SK-MEL-5 (cell line): ENCODE results near the gene IZUMO4. TPM values are rescaled to one million over a fixed set of nuclear protein-coding genes. Genes with fewer than 3 reads are reported as not detected.
"Not testable (repeated sequence)": the region's sequence is repeated elsewhere in the genome, so short reads cannot be mapped to it uniquely, and the experiment has no call there.

Source experiments
- DNase-seq: peaks from one replicate; pipeline ENCODE4 v3.0.0-alpha.2; 2016; ENCODE audit warnings: low read depth, low spot score
- in situ Hi-C: cut with HindIII; loops from 2 replicates; pipeline ENCODE4 v1.10.0; 2016; ENCODE audit warnings: low sequenced_read_pairs, high pct_unique_total_duplicates, low pct_unique_long_range_greater_than_20kb
- total RNA-seq: library from RNA; depleted of rRNA; stranded (reverse); fragments of >200 nt; shearing (Covaris generic); gene quantifications from 2 replicates; pipeline ENCODE4 v1.2.3, GENCODE V29; 2014

The IZUMO4 gene
- total RNA-seq, 1 experiment from 2014 or later = 0.40 TPM

DNA sequence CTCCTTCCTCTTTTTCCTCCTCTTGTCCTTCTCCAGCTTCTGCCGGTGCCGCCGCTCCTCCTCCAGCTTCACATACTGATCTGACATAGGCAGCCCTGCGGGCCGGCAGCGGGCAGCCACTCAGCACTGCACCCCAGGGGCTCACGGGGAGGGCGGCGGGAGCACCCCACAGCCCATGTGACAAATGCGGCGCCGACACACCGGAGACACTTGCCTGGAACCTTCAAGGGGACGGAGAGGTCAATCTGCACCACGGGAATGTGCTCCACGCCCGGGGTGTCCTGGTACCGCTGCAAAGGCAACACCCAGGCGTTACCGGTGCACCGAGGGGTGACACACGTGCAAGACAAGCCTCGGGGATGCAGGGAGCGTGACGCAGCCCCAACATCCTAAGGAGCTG is 18.6 kb downstream of the IZUMO4 start:
- in situ Hi-C loops = no loop called here
- no peak for DNase-seq

DNA sequence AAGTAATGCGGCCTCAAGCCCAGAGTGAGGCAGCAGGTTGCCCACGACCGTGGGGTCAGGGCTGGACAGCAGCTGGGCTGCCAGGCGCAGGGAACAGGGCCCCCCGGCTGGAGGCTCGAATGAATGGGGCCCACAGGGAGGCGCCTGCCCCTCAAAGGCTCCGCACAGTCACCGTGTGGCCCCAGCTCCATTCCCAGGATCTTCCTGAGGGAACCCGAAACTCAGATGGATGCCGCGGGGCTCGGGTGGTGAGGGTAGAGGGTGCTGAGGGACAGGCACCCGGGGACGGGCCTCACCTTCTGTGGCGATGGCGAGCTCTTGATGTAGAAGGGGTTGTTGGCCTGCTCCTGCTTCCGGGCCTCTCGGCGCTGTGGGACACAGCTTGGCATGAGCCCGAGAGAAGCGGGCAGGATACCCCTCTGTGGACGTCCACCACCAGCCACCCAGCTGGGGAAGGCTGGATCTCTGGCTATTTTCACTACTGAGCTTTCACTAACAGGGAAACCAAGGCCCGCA is 19.3 kb downstream of the IZUMO4 start:
- DNase-seq = no peak
- in situ Hi-C loops = no loop called here

DNA sequence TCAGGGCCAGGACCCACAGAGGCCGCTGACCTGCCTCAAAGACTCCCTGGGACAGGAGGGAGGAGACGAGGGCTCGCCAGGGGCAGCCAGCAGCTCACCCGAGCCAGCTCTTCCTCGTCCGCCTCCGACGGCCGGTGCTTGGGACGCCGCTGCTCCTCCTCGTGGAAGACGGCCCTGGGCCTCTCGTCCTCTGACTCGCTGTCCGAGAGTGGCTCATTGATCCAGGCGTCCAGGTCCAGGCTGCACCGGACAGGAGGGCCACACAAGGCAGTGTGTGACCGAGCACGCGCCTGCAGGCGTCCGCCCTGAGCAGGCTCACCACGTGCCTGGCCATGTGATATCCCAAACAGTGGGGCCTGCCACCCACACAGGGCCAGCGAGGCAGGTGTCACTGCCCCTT is 19.8 kb downstream of the IZUMO4 start:
- in situ Hi-C loops = no loop called here
- no peak for DNase-seq

DNA sequence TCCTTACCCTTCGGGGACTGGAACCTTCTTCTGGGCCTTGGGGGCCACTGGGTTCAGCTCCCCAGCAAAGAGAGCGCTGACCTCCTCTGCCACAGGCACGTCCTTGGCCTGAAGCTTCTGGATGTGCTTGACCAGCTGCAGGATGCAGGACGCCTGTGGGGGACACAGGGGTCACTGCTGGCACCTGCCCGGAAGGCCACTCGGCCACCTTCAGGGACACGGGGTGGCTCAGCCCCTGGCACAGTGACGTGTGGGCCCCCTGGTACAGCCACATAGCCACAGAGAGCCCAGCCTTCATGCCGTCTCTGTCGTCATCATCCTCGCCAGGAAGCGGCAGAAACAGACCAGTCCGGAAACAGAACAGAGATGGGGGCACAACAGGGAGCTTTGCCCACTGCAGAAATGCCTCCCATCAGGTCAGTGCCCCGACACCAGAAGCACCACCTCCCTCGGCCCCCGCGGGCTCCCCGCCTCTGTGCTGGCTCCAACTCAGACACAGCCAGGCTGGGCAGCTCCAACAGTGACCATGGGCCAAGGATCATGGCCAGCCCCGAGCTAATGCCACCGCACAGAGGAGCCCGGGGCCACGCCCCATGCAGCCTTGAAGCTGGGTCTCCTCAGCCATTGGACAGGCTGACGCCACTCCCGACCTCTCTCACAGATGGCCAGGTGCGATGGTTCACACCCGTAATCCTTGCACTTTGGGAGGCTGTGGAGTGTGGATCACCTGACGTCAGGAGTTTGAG is 20.7 kb downstream of the IZUMO4 start:
- in situ Hi-C loops = no loop called here
- DNase-seq = no peak

DNA sequence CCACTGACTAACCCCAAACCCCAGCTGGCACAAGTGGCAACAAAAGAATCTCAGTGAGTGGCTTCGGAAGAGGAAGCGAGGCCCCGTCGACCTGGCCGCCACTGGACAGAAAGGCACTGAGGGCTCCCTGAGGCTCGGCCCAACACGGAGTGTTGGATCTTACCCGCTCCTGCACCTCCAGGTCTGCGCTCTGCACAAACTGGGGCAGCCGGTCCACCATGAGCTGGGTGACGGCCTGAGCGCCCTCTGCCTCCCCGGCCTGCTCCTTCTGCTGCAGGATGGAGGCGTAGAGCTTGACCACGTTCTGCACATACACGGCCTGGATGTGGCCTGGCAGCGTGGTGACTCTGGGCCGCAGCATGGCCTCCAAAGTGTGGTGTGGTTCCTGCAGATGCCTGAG is 21.7 kb downstream of the IZUMO4 start:
- in situ Hi-C loops = no loop called here
- no peak for DNase-seq

DNA sequence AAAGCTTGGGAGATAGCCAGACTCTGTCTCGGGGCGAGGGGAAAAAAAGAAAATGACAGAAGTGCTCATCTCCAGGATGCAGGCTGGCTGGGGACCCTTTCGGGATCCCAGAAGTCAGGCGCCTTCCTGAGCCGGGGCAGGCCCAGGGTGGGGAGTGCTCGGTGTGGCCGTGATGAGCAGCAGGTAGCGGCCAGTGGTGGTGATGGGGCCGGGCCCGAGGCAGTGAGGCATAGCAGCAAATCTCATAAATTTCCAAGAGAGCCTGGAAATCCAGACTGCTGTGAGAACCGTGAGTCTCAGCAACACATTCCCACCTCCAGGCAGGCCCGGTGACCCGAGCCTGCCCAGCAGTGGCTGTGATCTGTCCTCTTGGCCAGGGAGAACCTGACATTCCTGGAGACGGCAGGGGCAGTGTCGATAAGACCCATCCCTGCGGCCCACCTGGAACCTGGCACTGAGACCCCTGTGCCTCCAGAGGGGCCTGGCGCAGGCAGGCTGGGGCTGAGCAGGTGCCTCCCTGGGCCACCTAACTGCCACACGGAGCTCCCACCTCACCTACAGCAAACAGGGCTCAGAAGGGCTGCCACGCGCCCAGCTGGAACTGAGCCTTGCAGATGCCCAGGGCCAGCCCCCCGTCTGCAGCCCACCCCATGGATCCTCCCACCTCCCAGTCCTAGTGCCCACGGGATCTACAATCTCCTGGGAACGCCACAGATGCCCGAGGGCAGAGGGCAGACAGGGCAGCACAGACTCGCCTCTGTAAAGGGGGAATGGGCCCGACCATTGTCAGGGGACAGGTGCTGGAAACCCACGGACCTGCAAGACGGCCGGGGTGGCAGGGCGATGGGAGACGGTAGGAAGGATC is 23.4 kb downstream of the IZUMO4 start:
- in situ Hi-C loops = no loop called here
- DNase-seq = no peak

DNA sequence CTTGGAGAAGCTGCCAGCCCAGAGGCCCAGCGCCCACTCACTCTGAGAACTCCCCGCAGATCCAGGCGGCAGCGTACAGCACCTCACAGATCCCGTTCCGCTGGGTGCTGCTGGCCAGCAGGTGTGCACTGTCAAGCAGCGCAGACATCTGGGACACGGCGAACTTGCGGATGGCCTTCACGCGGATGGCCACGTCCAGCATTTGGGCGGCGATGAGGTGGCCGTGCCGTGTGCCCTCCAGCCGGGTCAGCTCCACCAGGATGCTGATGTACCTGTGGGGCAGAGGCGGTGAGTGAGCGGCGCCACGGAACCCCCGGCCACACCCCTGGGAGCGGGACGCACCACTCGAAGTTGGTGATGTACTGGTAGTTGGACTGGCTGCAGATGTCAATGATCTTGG is 24.1 kb downstream of the IZUMO4 start:
- in situ Hi-C loops = no loop called here

DNA sequence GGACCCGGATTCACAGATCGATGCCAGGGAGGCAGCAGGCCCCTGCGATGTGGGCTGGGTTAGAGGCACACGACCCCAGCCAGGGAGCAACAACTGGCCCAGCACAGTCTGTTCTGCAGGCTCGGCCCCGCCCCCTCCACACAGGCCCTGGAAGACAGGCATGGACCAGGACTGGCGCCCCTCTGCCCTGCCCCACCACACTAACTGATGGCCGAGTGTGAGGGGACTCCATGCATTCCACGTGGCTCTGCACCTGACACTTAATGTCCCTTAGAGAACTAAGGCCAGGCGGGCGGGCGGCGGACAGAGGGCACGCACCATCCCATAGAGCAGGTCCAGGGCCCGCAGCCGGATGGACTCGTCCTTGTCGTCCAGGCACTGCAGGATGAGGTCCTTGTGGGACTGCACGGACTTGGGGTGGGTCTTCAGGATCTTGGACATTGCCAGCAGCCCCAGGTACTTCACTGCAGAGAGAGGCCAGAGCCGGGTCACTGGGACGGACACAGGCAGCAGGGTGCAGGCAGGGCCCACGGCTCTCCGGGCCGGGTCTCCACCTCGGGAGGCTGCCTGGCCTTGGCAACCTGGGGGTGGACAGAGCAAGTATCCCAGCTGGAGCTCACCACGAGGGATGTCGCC is 24.8 kb downstream of the IZUMO4 start:
- no peak for DNase-seq
- in situ Hi-C loops = no loop called here

More for the DNA sequence above, 24.1 kb downstream of the IZUMO4 start:
- no peak for DNase-seq

DNA sequence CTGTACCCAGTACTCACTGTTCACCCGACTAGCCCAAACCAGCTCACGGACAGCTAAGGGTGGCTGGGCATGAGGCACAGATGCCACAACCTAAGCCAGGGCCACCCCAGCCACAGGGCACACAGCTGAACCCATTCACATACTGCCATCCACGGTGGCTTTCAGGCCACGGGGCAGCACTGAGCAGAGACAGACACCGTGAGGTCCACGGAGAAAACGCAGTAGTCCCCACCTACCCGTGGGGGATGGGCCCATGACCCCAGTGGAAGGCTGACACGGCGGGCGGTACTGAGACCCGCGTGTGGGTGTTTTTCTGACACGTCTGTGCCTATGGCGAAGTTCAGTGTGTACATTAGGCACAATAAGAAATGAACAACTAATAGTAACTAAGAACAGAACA is 25.5 kb downstream of the IZUMO4 start:
- in situ Hi-C loops = no loop called here
- no peak for DNase-seq

DNA sequence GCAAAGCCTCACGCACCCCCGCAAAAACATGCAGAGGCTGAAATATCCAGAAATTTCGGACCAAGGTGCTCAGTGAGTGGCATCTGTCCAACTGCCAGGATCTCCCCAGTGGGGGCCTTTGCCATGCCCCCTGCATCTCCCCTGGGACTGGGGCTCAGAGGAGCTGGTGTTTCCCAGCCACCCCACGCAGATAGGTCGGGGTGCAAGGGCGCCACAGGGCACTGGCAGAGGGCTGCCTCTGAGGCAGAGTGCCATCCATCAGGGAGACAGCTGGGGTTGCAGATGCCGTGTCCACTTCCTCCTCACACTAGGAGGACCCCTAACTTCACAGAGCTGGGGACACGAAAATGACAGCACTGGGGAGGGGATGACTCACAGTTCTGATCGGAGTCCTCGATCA is 26.3 kb downstream of the IZUMO4 start:
- no peak for DNase-seq
- in situ Hi-C loops = no loop called here

DNA sequence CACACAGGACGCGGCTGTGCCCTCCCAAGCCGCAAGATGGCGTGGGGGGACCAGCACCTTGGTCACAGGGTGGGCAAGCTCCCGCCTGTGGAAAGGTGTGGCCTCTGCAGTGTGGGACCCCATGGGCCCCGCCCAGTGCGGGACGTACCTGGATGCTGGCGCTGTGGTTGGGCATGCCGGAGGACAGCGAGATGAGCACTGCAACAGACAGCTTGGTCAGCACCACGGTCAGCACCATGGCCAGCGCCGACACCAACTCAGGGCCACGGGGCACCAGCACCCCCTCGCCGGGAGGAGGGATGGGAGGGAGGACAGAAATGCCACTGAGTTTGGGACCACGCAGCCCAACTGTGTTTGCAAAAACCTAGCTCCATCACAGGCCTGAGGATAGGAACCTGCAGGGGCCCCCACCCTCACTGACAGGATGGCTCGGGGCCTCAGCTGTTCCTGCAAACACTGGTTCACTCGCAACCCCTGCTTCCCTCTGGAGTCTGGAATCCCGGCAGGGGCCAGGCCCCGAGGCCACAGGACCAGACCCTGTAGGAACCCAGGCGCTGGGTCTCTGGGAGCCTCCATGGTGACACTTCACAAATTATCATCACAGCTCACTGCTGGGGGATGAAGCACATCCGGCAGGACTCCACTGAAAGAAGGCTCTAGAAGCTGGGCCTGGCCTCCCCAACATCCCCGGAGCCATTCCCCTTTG is 27.1 kb downstream of the IZUMO4 start:
- in situ Hi-C loops = no loop called here
- DNase-seq = no peak

DNA sequence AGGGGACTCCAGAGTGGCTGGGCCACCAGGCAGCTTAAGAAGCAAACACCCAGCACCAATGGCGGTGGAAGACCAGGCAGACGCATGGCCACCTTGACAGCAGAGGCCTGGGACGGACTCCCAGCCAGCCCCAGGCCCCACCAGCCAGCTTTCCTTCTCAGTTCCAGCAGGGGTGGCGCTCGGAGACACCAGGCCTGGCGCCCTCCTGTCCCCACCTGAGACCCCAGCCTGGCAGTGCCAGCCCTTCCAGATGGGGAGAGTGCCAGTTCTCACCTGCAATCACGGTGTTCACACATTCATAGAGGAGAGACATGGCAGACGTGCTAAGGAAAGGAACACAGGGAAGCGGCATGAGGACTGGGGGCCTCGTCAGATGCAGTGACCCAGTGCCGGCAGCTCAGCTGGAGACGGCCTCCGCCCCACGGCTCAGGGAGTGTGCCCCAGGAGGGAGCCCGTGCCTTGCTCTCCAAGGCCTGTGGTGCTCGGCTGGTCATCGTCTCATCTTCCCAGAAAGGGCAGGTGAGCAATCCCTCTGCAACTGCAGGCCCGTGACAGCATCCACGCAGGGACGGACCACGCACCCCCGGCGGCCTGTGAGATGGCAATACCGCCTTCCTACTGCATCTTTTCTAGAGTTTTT is 30.3 kb downstream of the IZUMO4 start:
- in situ Hi-C loops = no loop called here
- DNase-seq = no peak

DNA sequence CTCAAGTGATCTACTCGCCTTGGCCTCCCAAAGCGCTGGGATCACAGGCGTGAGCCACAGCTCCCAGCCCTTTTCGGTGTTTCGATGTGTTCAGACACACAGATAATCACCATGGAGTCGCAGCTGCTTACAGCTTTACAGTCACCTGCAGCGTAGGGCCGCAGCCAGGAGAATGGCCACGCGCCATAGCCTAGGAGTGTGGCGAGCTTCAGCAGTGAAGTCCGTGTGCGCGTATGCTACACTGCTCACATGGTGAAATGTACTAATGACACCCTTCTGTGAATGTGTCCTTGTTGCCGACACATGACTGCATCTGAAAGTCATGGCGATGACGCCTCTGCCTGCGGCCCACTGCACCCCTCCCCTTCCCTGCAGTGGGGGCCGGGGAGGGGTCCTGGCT is 31.0 kb downstream of the IZUMO4 start:
- in situ Hi-C loops = no loop called here
- DNase-seq = no peak

DNA sequence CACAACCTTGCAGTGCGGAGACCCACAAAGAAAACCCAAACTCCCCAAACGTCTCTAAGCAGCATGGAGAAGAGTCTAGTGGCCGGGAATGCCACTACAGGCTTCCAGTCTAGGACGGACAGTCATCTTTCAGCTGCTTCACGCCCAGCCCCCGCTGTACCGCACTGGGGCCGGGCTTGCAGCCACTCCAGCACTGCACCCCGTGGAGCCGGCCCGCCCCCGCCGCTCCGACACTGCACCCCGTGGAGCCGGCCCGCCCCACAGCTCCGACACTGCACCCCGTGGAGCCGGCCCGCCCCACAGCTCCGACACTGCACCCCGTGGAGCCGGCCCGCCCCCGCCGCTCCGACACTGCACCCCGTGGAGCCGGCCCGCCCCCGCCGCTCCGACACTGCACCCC is 31.5 kb downstream of the IZUMO4 start:
- DNase-seq, in situ Hi-C loops: not testable (repeated sequence)

DNA sequence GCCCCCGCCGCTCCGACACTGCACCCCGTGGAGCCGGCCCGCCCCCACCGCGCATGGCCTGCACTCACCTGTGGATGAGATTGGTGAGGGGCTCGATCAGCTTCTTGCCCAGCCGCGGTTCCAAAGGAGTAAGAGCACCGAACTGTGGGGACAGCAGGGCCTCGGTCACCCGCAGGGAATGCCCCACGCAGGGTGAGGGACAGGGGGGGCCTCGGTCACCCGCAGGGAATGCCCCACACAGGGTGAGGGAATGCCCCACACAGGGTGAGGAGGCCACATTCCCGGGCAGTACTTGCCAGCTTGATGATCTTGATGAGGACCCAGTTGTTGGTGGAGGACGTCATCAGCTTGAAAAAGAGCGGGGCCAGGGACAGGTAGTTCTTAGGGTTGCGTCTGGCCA is 32.3 kb downstream of the IZUMO4 start:
- in situ Hi-C loops = no loop called here

DNA sequence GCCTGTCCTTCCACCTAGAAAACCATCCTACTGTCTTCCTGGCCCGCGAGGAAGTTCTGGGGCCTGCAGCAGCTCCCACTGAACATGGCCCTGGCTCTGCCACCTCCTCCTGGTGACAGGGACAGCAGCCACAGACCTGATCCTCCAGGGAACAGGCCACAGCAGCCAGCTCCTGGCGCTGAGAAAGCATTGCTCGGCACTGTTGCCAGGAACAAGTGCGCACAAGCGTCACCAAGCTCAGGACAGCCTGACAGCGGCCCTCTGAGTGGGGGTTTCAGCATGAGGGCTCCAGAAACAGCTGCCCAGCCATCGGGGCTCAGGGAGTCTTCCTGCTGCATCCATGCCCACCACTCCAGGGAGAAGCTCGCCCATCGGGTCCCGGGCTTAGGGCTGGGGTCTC is 32.8 kb downstream of the IZUMO4 start:
- no peak for DNase-seq
- in situ Hi-C loops = no loop called here

More for the DNA sequence above, 32.3 kb downstream of the IZUMO4 start:
- DNase-seq = no peak
